ENCODE data around the gene PDCD1.
"Not testable (repeated sequence)": the region's sequence is repeated elsewhere in the genome, so short reads cannot be mapped to it uniquely, and the experiment has no call there.

The PDCD1 gene

DNA sequence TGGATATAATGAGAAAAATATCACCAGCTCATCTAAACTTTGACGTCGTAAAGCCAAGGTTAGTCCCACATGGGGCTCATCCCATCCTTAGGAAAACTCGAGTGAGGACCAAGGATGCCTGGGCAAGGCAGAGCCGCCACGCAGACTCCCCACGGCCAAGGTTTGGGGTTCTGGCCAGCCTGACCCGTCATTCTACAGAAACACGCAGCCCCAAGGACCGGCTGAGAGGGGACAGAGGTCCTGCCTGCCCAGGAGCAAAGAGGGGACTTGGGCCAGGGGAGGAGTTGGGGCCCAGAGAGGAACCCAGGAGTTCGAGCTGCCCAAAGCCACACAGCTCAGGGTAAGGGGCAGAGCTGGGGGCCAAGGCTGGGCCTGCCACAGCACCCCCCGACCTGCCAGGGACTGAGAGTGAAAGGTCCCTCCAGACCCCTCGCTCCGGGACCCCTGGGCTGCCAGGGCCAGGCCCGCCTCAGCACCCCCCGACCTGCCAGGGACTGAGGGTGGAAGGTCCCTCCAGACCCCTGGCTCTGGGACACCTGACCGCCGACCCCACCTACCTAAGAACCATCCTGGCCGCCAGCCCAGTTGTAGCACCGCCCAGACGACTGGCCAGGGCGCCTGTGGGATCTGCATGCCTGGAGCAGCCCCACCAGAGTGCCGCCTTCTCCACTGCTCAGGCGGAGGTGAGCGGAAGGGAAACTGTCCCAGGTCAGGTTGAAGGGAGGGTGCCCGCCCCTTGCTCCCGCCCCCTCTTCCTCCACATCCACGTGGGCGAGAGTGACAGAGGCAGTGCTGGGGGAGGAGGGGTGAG lies at the start of gene PDCD1:
Gene PDCD1 (minus strand): TSS at position 689 of the 811 bp plus-strand sequence. CDS start 56 bp downstream, at position 633.
- peak; percentile 67 for DNase-seq (ENCODE audit: low read depth)

DNA sequence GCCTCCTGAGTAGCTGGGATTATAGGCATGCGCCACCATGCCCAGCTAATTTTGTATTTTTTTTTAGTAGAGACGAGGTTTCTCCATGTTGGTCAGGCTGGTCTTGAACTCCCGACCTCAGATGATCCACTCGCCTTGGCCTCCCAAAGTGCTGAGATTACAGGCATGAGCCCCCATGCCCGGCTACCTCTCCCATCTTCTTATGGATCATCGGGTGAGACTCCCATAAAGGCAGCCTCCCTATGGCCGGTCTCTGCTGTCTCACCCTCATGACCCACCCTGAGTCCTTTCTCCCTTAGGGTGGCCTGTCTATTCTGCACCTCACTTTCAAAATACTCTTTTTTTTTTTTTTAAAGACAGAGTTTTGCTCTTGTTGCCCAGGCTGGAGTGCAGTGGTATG lies 49.1 kb upstream of the PDCD1 start:
- not testable (repeated sequence) for DNase-seq (ENCODE audit: low read depth)

DNA sequence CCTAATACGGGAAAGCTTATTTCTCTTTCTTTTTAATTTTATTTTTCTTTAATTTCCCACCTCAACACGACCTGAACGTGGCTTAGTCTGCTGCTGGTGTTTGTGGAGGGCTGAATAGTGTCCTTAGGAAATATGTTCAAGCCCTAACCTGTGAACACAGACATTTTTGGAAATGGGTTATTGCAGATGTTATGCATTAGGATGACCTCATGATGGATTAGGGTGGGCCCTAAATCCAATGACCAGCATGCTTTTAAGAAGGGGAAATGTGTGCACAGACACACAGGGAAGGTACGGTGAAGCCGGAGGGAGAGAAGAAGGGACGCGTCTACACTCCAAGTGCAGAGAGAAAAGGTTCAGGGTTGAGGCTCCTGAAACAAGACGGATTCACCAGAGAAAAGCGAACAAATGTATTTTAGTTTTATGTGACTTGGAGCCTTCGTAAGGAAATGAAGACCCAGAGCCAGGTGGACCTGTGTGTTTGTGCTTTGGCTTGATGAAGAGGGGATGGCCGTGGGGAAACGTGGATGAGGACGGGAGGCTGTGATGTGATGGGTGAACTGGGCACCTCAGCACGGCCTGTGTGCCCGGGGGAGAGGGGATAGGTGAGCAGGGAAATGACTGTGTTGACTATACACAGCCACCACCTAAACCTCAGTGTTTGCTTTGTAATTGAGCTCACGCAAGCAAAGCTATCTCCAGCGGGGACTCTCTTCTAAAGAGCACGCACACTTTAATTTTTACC lies 48.3 kb upstream of the PDCD1 start:
- no peak for DNase-seq (ENCODE audit: low read depth)

DNA sequence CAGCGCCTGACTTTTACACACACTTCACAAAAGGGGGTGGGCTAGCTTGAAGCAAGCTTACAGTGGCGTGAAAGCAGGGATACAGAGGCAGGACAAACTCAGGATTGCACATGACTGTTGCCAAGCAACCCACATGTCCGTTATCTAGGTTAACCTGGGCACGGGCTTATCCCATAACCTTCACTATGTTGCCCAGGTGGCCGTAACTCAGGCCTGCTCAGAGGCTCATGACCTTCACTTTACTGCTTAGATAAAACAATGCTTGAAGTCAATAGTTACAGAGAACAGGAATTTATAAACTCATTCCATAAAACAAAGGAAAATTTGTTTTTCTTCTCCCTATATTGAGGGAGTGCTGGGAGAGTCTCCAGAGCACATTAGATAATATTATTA lies 47.7 kb upstream of the PDCD1 start:
- not testable (repeated sequence) for DNase-seq (ENCODE audit: low read depth)

DNA sequence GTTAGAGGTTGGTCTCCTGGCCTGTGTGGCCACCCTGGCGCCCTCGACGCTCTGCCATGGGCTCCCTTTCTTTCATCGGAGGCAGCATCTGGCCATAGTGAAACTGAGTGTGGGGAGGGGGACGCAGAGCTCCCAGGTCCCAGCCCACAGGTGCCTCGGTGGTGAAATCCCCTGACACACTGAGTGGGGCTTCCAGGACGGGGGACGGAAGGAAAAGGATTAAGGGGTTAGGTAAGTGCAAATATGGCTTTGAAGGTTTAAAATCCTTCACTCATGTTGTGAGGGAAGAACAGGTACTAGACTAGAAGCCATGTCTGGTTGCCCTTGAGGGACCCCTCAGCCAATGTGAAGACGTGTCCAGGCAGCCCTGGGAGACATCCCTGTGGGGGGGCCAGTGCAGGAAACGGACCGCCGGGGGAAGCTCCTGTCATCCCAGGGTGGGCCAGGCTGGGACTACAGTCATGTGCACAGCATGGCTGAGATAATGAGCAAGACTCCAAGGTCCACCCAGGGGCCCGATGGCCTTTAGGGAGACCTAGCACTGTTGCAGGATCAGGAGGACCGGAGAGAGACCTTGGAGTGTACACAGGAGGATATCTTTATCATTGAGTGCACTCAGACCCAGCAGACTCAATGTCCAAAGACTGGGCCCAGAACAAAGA lies 47.2 kb upstream of the PDCD1 start:
- DNase-seq (ENCODE audit: low read depth) = no peak

DNA sequence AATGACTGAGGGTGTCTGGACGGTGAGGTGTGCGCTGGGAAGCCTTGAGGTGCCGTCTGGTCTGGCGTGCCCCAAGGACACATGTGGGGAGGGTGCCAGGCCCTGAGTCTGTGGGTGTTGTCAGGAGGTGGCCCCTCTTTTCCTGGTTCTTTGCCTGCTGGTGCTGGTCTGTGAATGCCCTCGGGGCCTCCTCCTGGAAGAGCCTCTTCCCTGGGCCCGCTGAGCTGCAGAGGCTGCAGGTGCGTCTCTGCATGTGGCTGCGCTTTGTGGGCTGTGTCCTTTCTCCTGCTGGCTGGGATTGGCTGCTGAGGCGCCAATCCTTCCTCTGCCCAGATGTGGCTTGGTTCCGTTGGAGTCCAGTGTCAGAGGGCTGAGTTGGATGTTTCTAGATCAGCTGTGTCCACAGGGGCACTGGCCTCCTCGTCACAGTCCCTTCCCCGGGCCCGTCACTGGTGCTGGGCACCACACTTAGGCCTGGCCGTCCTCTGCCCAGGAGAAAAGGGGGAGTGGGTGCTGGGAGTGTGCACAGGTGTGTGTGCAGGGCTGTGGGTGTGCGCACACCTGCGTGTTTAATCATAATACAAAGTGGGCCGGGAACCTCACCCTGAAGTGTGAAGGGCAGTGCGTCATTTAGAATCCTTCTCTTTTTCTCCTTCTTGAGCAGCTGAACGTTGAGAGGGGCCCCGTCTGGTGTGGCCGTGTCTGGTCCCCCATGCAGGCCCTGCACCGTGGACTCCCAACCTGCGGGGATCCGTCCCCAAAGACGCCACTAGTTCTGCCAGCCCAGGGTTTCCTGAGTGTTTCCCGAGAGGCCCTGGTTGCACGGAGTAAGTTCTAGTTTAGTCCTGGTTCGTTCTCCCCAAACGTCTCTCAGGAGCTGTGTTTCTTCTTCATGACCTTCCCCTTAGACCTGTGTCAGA lies 46.4 kb upstream of the PDCD1 start:
- no peak for DNase-seq (ENCODE audit: low read depth)

DNA sequence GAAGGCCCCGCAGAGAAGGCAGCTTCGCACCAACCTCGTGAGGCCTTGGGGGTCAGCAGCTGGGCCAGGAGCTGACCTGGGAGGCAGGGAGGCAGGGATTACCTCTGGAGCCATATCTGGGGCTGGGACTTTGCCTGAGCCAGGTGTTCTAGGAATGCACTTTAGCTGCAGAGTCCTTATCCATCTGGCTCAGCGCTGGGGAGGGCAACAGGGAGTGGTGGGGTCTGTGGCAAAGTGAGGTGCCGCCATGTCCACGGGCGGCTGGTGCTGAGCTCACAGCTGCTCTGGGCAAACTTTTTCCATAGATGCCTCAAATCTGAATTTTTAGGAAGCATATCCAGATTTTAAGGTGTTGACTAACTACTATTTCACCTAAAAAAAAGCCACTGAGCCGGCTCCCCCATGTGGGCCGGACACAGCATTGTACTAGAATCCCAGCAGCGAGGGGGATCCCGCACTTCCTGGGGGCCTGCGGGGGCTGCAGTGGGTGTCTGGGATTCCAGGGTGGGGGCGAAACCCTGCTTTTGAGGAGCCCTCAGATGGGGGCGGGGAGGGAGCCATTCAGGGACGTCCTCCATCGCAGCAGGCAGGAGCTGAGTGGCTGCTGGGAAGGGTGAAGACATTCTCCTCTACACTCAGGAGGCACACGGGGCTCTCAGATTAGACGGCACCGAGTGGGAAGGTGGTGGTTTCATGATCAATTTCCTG lies 45.5 kb upstream of the PDCD1 start:
- no peak for DNase-seq (ENCODE audit: low read depth)

DNA sequence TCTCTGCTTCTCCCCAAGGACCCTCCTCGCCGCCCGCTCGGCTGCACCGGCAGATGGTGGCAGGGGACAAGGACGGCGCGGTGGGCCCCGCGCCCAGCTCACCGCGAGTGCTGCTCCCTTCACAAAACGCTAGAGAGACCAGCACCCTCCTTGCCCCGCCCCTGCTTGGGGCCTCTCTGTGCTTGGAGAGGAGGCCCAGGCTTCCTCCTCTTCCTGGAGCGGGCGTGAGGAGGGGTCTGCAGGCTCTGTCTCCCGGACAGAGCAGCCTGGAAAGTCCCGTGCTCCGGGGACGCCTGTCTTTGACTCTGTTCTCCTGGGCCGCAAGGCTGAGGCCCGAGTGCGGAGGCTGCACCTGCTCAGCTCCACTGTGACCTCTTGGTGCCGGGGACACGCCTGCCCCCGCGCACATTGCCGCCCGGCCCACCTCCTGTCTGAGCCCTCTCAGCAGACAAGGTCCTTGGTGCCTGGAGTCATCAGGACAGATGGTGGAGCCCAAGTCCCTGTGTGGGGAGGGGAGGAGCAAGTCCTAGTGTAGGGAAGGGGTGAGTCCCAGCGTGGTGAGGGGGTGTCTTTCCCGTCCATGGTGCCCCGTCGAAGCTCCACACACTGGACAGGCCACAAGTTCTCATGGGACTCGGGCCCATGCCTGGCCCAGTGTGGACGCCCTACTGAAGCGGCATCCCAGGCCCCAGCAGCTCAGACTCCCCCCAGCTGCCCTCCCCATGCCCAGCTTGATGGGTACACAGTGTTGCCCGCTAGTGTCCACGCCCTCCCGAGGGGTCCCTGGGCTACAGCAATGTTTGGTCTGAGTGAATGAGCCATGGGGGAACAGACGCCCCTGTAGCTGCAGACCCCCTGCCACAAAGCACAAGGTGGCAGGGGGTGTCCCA lies 44.7 kb upstream of the PDCD1 start:
- no peak for DNase-seq (ENCODE audit: low read depth)

DNA sequence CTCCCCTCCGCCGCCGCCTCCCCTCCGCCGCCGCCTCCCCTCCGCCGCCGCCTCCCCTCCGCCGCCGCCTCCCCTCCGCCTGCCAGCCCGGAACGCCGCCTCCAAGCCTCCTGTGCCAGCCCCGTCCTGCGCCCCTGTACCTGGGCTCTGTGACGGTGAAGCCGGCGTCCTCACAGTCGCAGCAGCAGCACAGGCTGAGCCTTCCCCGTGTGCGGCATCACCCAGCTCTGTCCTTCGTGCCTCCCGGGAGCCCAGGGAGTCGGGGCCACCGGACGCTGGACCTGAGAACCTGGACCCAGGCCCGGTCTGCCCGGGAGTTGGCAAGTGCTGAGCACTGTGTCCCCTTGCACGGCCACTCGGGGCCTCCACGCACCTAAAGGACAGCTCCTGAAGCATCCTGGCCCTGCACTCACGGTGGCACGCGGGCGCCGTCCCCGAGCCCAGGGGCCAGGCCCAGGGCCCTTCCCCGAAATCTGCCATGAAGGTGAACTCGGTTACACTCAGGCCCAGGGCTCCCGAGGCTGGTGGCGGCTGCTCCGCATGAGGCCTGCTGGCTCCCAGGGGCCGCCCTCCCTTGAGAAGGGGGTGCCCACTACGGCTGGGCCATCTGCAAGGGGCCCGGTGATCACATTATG lies 43.8 kb upstream of the PDCD1 start:
- no peak for DNase-seq (ENCODE audit: low read depth)

DNA sequence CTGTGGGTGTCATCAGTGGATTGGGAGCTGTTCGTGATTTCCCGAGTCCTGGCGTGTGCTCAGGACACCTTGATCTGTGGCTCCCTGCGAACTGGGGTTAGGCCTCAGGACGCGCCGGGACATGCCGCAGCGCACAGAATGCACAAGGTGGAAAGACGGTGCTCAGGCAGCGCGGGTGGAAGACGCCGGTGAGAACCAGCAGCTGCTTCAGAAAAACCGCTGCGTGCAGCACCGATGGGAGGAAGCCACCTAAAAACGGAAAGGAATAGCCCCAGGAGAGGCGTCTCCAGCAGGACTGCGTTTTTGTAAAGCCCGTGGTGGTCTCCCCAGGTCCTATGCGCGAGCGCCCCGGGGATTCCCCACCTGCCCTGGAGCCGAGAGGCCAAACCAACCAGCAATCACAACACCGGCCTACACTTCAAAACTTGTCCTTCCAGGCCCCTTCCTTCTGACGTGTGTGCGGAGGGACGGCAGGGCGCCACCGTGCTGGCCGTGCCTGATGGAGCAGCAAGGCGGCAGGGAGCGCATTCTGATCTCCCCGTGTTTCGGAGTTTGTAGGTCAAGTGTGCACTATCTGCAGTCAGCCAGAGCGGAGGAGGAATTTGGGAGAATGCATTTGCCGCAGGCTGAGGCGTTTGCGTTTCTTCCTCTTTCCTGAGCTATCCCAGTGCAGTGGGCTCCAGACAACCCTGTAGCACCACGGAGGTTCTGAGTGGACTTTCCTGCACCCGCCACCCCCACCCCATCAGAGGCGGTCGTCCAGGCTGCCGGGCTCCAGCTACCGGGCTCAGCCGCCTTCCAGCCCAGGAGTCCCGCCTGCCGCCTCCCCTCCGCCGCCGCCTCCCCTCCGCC lies 43.0 kb upstream of the PDCD1 start:
- no peak for DNase-seq (ENCODE audit: low read depth)

DNA sequence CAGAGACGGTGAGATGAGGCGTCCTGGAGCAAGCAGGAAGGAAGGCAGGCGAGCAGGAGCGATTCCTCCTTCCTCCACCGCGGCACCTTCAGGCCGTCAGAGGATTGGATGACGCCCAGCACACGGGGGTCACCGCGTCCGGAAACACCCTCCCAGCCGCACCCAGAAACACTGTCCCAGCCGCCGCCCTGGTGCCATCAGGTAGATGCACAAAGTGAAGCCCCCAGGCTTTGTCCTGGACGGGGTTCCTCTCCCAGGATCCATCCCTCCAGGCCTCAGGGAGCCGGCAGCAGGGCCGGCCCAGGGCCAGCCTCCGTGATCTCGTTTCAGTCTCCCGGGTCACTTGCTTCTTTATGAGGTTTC lies 42.3 kb upstream of the PDCD1 start:
- no peak for DNase-seq (ENCODE audit: low read depth)

DNA sequence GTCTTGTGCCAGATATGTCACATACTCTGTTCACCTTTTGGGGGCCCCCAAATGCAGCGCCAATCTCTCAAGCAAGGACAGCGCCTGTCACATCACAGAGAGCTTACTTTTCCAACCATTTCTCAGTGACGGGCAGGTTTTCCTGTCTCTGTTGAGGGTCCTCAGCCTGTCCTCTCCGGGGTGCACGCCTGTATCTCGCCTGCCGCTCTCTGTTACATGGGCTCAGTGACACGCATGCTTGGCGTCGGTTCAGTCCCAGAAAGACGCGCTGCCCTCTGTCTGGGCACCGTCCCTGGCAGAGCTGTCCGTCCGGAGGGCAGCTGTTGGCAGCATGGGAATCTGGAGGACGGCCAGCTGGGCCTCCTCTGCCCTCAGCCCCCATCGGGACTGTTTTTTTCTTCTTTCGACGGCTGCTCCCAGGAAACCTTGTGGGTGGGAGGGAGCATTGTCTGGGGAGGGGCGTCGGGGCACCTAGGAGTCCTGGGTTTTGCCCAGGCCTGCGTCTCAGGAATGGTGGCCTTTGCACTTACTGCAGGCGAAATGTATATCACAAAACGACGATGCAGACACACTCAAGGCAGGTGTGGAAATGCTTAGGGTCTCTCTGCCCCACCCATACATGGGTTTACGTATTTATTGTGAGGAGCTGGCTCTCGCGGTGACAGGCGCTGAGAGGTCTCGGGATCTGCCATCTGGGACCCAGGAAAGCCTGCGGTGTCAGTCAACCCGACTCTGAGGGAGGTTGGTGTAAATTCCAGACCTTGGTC lies 41.7 kb upstream of the PDCD1 start:
- no peak for DNase-seq (ENCODE audit: low read depth)

DNA sequence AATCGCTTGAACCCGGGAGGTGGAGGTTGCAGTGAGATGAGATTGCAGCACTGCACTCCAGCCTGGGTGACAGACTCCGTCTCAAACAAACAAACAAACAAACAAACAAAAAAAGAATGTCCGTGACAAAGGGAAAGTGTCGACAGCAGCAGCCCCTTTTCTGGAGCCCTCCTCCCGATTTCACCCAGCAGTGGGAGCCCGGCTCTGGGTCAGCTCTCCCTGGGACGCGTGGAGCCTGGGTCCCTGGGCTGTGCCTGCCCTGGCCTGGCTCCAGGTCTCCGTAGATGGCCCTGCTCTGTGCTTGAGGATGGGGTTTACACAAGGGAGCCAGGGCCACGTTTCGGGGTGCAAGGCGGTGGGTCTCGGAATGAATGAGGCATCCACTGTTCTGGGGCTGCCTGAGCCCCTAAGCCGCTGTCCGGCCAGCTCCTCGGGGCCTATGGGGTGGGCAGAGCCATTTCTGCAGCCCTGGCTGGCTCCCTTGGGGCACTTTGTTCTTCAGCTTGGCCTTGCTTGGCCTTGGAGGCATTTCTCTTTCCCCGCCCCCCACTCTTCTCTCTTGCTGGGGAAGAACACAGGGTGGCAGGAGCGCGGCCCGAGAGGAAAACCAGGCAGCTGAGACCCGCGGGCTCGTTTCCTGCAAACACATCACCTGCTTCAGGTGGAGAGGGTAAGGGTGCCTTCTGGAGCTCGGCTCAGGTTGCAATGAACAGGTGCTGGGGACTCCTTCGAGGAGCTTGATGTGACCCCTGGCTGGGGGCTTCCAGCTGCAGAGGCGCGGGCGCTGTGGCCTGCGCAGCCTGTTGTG lies 40.0 kb upstream of the PDCD1 start:
- no peak for DNase-seq (ENCODE audit: low read depth)

DNA sequence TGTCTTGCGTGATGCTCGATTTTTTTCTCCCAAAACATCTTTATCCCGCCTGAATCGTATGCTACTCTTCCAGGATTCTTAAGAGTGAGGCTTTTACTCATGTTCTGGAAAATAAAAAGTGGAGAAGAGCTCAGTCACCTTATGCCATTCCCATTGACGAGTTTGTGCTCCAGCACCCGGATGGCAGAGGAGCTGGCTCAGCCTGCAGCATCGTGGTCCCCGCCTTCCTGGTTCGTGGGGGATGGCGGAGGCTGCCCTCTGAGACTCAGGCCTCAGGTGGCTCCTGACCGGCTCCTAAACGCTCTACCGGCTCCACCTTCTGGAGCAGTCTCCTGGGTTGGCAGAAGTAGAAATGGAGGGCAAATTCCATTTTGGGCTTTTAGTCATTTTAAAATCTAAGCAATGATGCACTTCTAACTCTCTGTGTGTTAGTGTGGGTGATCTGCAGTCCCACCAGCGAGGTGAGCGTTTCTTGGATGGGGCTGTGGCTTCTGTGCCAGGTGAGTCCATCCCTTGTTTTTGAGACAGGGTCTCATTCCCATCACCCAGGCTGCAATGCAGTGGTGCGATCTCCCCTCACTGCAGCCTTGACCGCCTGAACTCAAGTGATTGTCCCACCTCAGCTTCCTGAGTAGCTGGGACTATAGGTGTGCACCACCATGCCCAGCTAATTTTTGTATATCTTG lies 38.7 kb upstream of the PDCD1 start:
- DNase-seq (ENCODE audit: low read depth) = no peak

DNA sequence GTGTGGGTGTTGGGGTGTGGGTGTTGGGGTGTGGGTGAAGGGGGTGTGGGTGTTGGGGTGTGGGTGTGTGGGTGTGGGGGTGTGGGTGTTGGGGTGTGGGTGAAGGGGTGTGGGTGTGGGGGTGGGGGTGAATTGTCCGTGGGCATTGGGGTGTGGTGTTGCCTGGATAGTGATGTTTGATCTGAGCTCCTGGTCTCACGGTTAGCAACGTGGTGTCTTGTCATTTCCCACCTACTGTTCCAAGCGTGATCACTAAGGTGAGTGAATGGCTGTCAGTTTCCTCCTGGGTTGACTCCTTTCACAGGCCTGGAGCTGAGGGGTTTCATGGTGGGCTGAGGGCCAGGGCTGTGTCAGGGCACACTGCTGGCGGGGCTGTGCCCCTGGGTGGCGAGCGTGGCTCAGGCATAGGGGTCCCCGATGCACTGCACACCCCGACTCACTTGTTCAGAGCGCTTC lies 38.1 kb upstream of the PDCD1 start:
- no peak for DNase-seq (ENCODE audit: low read depth)
